GM18507 (cell line): ENCODE results near the gene OBSCN.
"Not testable (repeated sequence)": the region's sequence is repeated elsewhere in the genome, so short reads cannot be mapped to it uniquely, and the experiment has no call there.

Experiments used
- DNase-seq: peaks from one replicate; pipeline ENCODE4 v3.0.0; 2011; ENCODE audit warnings: low read depth; ENCODE audit not compliant: insufficient read length; ENCODE audit errors: extremely low spot score
- FAIRE-seq: peaks from 2 replicates; lab custom pipeline; 2011; peaks lifted over from hg19 to GRCh38; lab: Jason Lieb, UNC

The OBSCN gene

GRCh38 chr1:228225165-228225710 is 17.4 kb downstream of the OBSCN start:
- DNase-seq: no peak
- no peak for FAIRE-seq

DNA sequence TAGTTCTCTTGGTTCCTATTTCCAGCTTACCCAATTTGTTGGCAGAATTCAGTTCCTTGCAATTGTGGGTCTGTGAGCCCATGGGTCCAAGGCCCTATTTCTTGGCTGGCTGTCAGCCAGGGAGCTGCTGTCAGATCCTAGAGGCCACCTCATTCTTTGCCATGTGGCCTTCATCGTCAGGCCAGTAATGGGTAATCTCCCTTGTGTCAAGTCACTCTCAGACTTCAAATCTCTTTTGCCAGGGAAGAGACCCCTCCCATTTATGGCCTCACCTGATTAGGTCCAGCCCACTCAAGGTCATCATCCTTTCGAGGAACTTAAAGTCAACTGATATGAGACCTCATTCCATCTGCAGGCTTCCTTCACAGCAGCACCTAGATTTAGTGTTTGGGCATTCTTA is 17.9 kb downstream of the OBSCN start:
- no peak for DNase-seq
- no peak for FAIRE-seq

GRCh38 chr1:228226141-228226874 is 18.5 kb downstream of the OBSCN start:
- FAIRE-seq (no peak), DNase-seq (no peak)

- no peak for FAIRE-seq
- DNase-seq: no peak
These were observed 19.3 kb downstream of the OBSCN start for GRCh38 chr1:228226956-228227791.

DNA sequence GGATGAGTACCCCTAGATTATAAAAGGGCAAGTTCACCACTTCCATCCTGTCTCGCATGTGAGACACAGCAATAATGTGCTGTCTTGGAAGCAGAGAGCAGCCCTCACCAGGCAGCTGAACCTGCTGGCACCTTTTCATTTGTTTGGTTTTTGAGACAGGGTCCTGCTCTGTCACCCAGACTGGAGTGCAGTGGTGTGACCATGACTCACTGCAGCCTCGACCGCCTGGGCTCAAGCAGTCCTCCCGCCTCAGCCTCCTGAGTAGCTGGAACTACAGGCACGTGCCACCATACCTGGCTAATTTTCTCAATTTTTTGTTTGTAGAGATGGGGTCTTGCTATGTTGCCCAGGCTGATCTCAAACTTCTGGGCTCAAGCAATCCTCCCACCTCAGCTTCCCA is 20.3 kb downstream of the OBSCN start:
- not testable (repeated sequence) for FAIRE-seq

GRCh38 chr1:228228601-228229074 is 20.8 kb downstream of the OBSCN start:
- DNase-seq: no peak
- no peak for FAIRE-seq

More for the DNA sequence above, 20.3 kb downstream of the OBSCN start:
- DNase-seq: not testable (repeated sequence)

- DNase-seq: no peak
- no peak for FAIRE-seq
These were observed 23.3 kb downstream of the OBSCN start for GRCh38 chr1:228231189-228231588.

GRCh38 chr1:228233136-228233535 is 25.3 kb downstream of the OBSCN start:
- FAIRE-seq: no peak
- no peak for DNase-seq

DNA sequence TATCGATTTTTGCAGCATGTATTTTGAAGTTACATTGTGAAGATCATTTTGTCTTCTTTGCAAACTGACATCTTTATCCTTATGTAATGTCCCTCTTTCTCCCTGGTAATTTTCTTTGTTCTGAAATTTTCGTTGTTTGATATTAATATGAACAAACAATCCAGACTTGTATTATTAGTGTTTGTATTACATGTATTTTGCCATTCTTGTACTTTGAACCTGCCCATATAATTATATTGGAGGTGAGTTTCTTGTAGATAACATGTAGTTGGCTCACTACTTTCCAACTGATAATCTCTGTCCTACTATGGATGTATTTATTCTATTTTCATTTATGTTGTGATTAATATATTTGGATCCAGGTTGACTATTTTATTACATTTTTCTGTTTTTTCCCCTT is 27.1 kb downstream of the OBSCN start:
- DNase-seq (no peak), FAIRE-seq (no peak)

DNA sequence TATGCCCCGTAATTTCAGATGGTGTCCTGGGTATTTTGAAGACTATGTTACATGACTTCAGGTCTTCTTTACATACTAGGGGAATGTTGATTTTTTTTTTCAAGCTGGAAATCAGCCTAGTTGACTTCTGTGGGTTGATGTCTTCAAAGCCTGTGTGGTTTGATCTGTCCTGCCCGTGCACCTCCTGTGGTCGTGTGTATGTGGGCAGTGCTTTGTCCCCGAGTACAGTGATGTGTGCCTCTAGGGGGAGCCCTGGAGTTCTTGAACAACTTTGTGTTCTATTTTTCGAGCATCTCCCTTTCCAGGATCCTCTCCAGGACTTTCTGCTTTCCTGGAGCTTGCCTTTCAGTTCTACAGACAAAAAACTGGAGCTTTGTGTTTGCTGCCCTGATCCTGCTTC is 28.9 kb downstream of the OBSCN start:
- FAIRE-seq (no peak), DNase-seq (no peak)

- no peak for DNase-seq
- FAIRE-seq: no peak
These were observed 30.2 kb downstream of the OBSCN start for GRCh38 chr1:228238007-228238406.

DNA sequence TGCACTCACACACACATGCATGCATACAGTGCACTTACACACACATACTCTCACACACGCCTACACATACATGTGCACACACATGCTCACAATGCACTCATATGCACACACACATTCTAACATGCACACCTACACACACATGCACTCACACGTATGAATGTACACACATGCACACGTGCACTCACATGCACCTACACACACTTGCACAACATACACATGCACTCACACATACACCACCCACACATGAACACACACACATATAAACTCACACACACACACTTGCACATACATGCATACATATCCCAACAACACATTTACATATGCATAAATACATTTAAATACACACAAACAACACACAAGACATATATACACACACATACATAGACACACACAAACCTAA is 30.6 kb downstream of the OBSCN start:
- no peak for DNase-seq
- no peak for FAIRE-seq

DNA sequence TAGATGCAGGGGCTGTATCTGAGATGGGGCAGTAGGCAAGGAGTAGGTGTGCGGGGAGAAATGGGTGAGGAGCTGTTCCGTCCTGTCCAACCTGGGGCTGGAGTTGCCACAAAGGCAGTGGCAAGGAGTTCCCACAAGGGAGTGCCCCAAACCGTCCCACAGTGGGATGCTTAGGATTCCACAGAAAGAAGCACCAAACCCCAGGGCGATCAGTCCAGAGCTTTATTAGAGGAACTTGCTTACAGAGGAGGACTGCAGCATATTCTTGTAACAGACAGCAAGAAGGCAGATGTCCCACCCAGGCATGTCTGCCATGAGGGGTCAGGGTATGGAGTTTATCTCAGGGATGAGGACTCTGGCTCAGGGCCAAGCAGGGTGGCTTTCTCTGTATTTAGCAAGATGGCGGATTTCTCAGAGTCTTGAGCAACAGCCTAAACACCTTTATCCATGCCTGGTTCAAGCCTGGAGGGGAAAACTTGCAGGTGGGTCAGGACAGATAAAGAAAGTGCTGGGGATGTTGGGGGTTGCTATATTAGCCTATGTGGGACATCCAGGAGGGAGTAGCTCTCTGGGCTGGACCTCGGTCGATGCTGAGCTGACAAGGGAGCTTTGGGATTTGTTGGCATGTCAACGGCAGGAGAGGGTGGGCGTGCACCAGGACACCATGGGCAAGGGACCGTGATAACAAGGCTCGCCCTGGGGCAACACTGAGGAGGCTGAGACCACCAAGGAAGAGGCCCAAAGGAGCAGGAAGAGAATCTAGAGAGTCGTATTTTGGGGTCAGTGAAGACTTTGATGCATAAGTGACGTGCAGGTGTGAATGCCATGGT is 32.8 kb downstream of the OBSCN start:
- FAIRE-seq: no peak
- no peak for DNase-seq

- FAIRE-seq (no peak), DNase-seq (no peak)
These were observed 33.4 kb downstream of the OBSCN start for GRCh38 chr1:228241259-228241658.

GRCh38 chr1:228242409-228242808 is 34.6 kb downstream of the OBSCN start:
- DNase-seq (no peak), FAIRE-seq (no peak)

GRCh38 chr1:228243093-228243492 is 35.2 kb downstream of the OBSCN start:
- DNase-seq (no peak), FAIRE-seq (no peak)

GRCh38 chr1:228243989-228244388 is 36.1 kb downstream of the OBSCN start:
- FAIRE-seq, DNase-seq: not testable (repeated sequence)

GRCh38 chr1:228245111-228245510 is 37.3 kb downstream of the OBSCN start:
- DNase-seq: no peak
- no peak for FAIRE-seq

DNA sequence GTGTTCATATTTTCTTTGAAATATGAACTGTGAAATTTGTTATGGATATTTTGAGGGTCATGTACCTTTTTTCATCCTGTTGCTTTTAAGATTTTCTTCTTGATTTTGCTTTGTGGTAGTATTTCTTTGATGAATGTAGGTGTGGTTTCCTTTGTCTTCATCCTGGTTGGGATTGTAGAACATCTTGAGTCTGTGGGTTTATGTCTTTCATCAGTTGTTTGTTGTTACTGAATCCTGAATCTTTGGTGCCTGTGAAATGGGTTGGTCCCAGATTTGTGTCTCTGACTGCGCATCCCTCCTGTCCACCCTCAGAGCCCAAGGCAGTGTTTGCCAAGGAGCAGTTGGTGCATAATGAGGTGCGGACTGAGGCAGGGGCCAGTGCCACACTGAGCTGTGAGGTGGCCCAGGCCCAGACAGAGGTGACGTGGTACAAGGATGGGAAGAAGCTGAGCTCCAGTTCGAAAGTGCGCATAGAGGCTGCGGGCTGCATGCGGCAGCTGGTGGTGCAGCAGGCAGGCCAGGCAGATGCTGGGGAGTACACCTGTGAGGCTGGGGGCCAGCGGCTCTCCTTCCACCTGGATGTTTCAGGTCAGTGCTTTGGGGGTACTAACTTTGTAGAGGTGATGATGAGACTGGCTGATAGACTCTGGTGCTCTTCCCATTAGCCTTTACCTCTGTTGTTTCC is 38.5 kb downstream of the OBSCN start:
- DNase-seq: no peak
- no peak for FAIRE-seq
